ENCODE results near the gene SYNE1. TPM values are rescaled to one million over a fixed set of nuclear protein-coding genes. Genes with fewer than 3 reads are reported as not detected.

SYNE1 gene
- total RNA-seq, 1 experiment from 2014 or later = 6.5 TPM

GRCh38 chr6:152416652-152417051 lies 220.5 kb downstream of the SYNE1 start:
- CTCF ChIA-PET = interaction anchor here (1.1 kb wide), 1 partner anchor 135 kb away, joined by 3 read pairs; no protein-coding TSS in a partner anchor
- H3K36me3 Mint-ChIP-seq = peaks cover 18% of the 10 kb centered on the region
- no peaks in the 10 kb centered on the region for H3K27me3 Mint-ChIP-seq (ENCODE audit: low read depth)
- TF ChIP-seq MLX (CRISPR knock-in tag; IDR thresholded peaks at IDR 0.05) = no peak
- no peak for TF ChIP-seq MXD4 (CRISPR knock-in tag; IDR thresholded peaks at IDR 0.05; ENCODE audit: borderline replicate concordance)
- TF ChIP-seq ZSCAN18 (CRISPR knock-in tag; IDR thresholded peaks at IDR 0.05) = no peak
- TF ChIP-seq AR (CRISPR knock-in tag; IDR thresholded peaks at IDR 0.05) = no peak
- no peaks in the 10 kb centered on the region for H3K4me1 Mint-ChIP-seq
- H3K27ac Mint-ChIP-seq = no peak overlapping the region
- ATAC-seq (no peak), DNase-seq (ENCODE audit: low spot score) (no peak)
- H3K4me3 Mint-ChIP-seq = no peak overlapping the region
- peaks cover 38% of the 10 kb centered on the region for H3K9me3 Mint-ChIP-seq
- POLR2A ChIA-PET = no interaction called here

GRCh38 chr6:152404936-152405595 lies 232.1 kb downstream of the SYNE1 start:
- ChIA-PET CTCF (no interaction called here), POLR2A (no interaction called here)
- DNase-seq (ENCODE audit: low spot score) = no peak
- H3K4me3 Mint-ChIP-seq = no peak overlapping the region
- TF ChIP-seq ZNF416 (CRISPR knock-in tag; IDR thresholded peaks at IDR 0.05) = no peak
- no peaks in the 10 kb centered on the region for H3K36me3 Mint-ChIP-seq
- peaks cover 8% of the 10 kb centered on the region for H3K4me1 Mint-ChIP-seq
- no peak for ATAC-seq
- H3K27ac Mint-ChIP-seq = no peak overlapping the region
- H3K27me3 Mint-ChIP-seq (ENCODE audit: low read depth) = no peaks in the 10 kb centered on the region
- no peaks in the 10 kb centered on the region for H3K9me3 Mint-ChIP-seq

- POLR2A ChIA-PET = no interaction called here
- Mint-ChIP-seq H3K27ac (no peak overlapping the region), H3K36me3 (no peaks in the 10 kb centered on the region), H3K4me3 (no peak overlapping the region), H3K27me3 (ENCODE audit: low read depth) (no peaks in the 10 kb centered on the region), H3K9me3 (no peaks in the 10 kb centered on the region; the same call in 1 of the 2 replicates), H3K4me1 (peaks cover 8% of the 10 kb centered on the region)
- ATAC-seq (no peak), DNase-seq (ENCODE audit: low spot score) (no peak)
- CTCF ChIA-PET = no interaction called here
- no peak for TF ChIP-seq SMAD4 (CRISPR knock-in tag; IDR thresholded peaks at IDR 0.05)
- no peak for TF ChIP-seq FOXP1 (CRISPR knock-in tag; IDR thresholded peaks at IDR 0.05; ENCODE audit: borderline replicate concordance)
- no peak for TF ChIP-seq ZNF423 (CRISPR knock-in tag; IDR thresholded peaks at IDR 0.05)
- no peak for TF ChIP-seq ZNF121 (CRISPR knock-in tag; IDR thresholded peaks at IDR 0.05)
- TF ChIP-seq PRRX2 (CRISPR knock-in tag; IDR thresholded peaks at IDR 0.05) = no peak
- TF ChIP-seq PRDM15 (CRISPR knock-in tag; IDR thresholded peaks at IDR 0.05) = no peak
- TF ChIP-seq NFYB (CRISPR knock-in tag; conservative IDR thresholded peaks at IDR 0.05; ENCODE audit: low read depth) = no peak
- TF ChIP-seq ATF6 (CRISPR knock-in tag; IDR thresholded peaks at IDR 0.05) = no peak
- no peak for TF ChIP-seq NR2C2 (CRISPR knock-in tag; IDR thresholded peaks at IDR 0.05)
- TF ChIP-seq MYBL2 (CRISPR knock-in tag; IDR thresholded peaks at IDR 0.05) = no peak
- no peak for TF ChIP-seq CTCF (IDR thresholded peaks at IDR 0.05)
- TF ChIP-seq FOXK1 (CRISPR knock-in tag; IDR thresholded peaks at IDR 0.05) = no peak
- no peak for TF ChIP-seq ZNF396 (CRISPR knock-in tag; IDR thresholded peaks at IDR 0.05; ENCODE audit: borderline replicate concordance)
These were observed 232.9 kb downstream of the SYNE1 start for GRCh38 chr6:152404086-152404857.

All from WTC11 (cell line).